HepG2 (cell line): ENCODE measurements around the gene EDAR. TPM values are rescaled to one million over a fixed set of nuclear protein-coding genes. Genes with fewer than 3 reads are reported as not detected.
A peak's percentile ranks its signal among the peaks of the same experiment; 100 is the strongest.

Experiments
- ATAC-seq: fragments of 200-7000 bp; cut with Tn5 transposase; 3 replicates; pipeline ENCODE4 v1.9.1; 2020; ENCODE audit warnings: mild to moderate bottlenecking, moderate library complexity
- BruUV-seq: library from RNA; stranded (reverse); fragments of 400-500 nt; replicated peaks from 2 replicates; lab custom pipeline; 2021; lab: Mats Ljungman, UMichigan
- CTCF ChIA-PET: fragments of 300-600 bp; formaldehyde crosslinking; extraction: SDS; loops from one replicate; lab custom pipeline; 2021; ENCODE audit warnings: low total read pairs, inconsistent platforms, low intra/inter-chr PET ratio; lab: Yijun Ruan, JAX
- POLR2A ChIA-PET: fragments of 350-600 bp; sonication (Branson Sonifier 250); formaldehyde crosslinking; loops from one replicate; lab custom pipeline; 2020; ENCODE audit warnings: antibody characterized with exemption, inconsistent platforms; lab: Yijun Ruan, JAX
- DNase-seq: peaks from one replicate; pipeline ENCODE4 v3.0.0-alpha.2; 2015; ENCODE audit warnings: low spot score
- FAIRE-seq: peaks from 3 replicates; lab custom pipeline; 2011; peaks lifted over from hg19 to GRCh38; lab: Jason Lieb, UNC
- H2AFZ ChIP-seq: one replicate; pipeline ENCODE4 v1.6.1; 2011; ENCODE audit warnings: low read length, inconsistent platforms
- H3K27ac ChIP-seq: fragments of 300-600 bp; 3 replicates; pipeline ENCODE4 v1.8.0; 2011; ENCODE audit warnings: mixed run types, mild to moderate bottlenecking, mixed read lengths, low read length, inconsistent platforms; ENCODE audit not compliant: insufficient read depth; ENCODE audit errors: extremely low read length
- H3K27me3 ChIP-seq, 2 experiments: fragments of 200-600 bp in 1 of 2; 2 replicates in 1 of 2; 3 replicates in 1 of 2; pipeline versions ENCODE4 v1.6.0 to v1.8.0; 2011; ENCODE audit warnings: low read length in 2 of 2, mild to moderate bottlenecking in 2 of 2, moderate library complexity in 2 of 2, inconsistent platforms in 1 of 2; ENCODE audit not compliant: insufficient read depth in 2 of 2, control insufficient read depth in 1 of 2
- H3K36me3 ChIP-seq, 2 experiments: fragments of 200-600 bp in 1 of 2; replicated peaks in 1 of 2; 2 replicates in 1 of 2; 3 replicates in 1 of 2; pipeline versions ENCODE4 v1.5.1 to v1.8.0; 2011; ENCODE audit warnings: low read length in 2 of 2, inconsistent platforms in 1 of 2; ENCODE audit not compliant: insufficient read depth in 2 of 2, control insufficient read depth in 1 of 2
- H3K4me1 ChIP-seq: 2 replicates; pipeline ENCODE4 v1.5.1; 2012; ENCODE audit warnings: low read length, inconsistent platforms; ENCODE audit not compliant: insufficient read depth
- H3K4me2 ChIP-seq: 2 replicates; pipeline ENCODE4 v1.6.0; 2011; ENCODE audit warnings: low read depth, low read length, inconsistent platforms
- H3K4me3 ChIP-seq, 3 experiments: fragments of 200-600 bp in 1 of 3; sonication (generic), shearing (Covaris generic) in 1 of 3; replicated peaks in 1 of 3; 2 replicates each; pipeline ENCODE4 v1.5.1; 2011 to 2016; ENCODE audit warnings: low read length in 3 of 3, inconsistent platforms in 2 of 3, low read depth in 2 of 3, mild to moderate bottlenecking in 2 of 3, control low read depth in 1 of 3, mixed read lengths in 1 of 3; ENCODE audit not compliant: insufficient read depth in 1 of 3
- H3K79me2 ChIP-seq: one replicate; pipeline ENCODE4 v1.6.1; 2011; ENCODE audit warnings: low read length, inconsistent platforms; ENCODE audit not compliant: insufficient read depth
- H3K9ac ChIP-seq: 2 replicates; pipeline ENCODE4 v1.6.0; 2011; ENCODE audit warnings: mild to moderate bottlenecking, low read depth, low read length, inconsistent platforms; ENCODE audit not compliant: insufficient read depth
- H3K9me3 ChIP-seq: 2 replicates; pipeline ENCODE4 v1.5.1; 2012; ENCODE audit warnings: mild to moderate bottlenecking, low read length
- H4K20me1 ChIP-seq: 2 replicates; pipeline ENCODE4 v1.6.0; 2011; ENCODE audit warnings: inconsistent platforms, mild to moderate bottlenecking, low read length, moderate library complexity; ENCODE audit not compliant: insufficient read depth
- NFKB2 ChIP-seq: sonication (generic); formaldehyde crosslinking; IDR thresholded peaks from 2 replicates; pipeline ENCODE4 v1.4.0; 2020; ENCODE audit warnings: missing genetic modification reagents, borderline replicate concordance
- ZNF709 ChIP-seq: sonication (generic); formaldehyde crosslinking; IDR thresholded peaks from 2 replicates; pipeline ENCODE4 v1.5.0; 2020; ENCODE audit warnings: mild to moderate bottlenecking, missing genetic modification reagents
- WGBS: methylation state at CpG from one replicate; pipeline ENCODE4 v1.1.6; 2017; ENCODE audit warnings: low lambda C conversion rate; 5-methylcytosine and 5-hydroxymethylcytosine counted together
- in situ Hi-C: cut with HindIII; loops from 2 replicates; pipeline ENCODE4 v1.10.0; 2017; ENCODE audit warnings: low pct_unique_long_range_greater_than_20kb; ENCODE audit not compliant: extremely low pct_ligation_motif_present
- intact Hi-C: fragments of 100-400 bp; cut with micrococcal nuclease; formaldehyde crosslinking; loops from one replicate; pipeline ENCODE4 v1.10.0; 2022; ENCODE audit not compliant: unreplicated experiment
- polyA plus RNA-seq, 8 experiments: library from polyadenylated mRNA; depleted of rRNA in 3 of 8; stranded (reverse) in 7 of 8; unstranded in 1 of 8; fragments of >200 nt; fragmentation: Illumina TruSeq in 4 of 8; extraction: Trizol in 4 of 8; gene quantifications; 2 replicates each; pipeline versions ENCODE4 v1.2.1 to v1.2.3, GENCODE V29; 2011 to 2016; ENCODE audit warnings: low read depth in 4 of 8, missing spikeins in 1 of 8, mixed read lengths in 1 of 8; ENCODE audit not compliant: insufficient read depth in 1 of 8
- total RNA-seq, 5 experiments: library from RNA; depleted of rRNA; stranded (reverse); fragments of >200 nt; fragmentation: Illumina TruSeq; extraction: Trizol; gene quantifications; 2 replicates each; pipeline ENCODE4 v1.2.3, GENCODE V29; 2016; ENCODE audit warnings: low read depth in 1 of 5
- TF ChIP-seq, protein P1 (sequence below): sonication (generic); formaldehyde crosslinking; IDR thresholded peaks from 2 replicates; pipeline ENCODE4 v1.4.0; 2020; ENCODE audit warnings: mild to moderate bottlenecking, missing genetic modification reagents, borderline replicate concordance
- TF ChIP-seq, protein P2 (sequence below): fragments of 450-650 bp; IDR thresholded peaks from 2 replicates; pipeline ENCODE4 v1.6.1; 2016
- TF ChIP-seq, protein P3 (sequence below), 2 experiments: sonication (generic) in 1 of 2; formaldehyde crosslinking in 1 of 2; IDR thresholded peaks; 2 replicates each; pipeline versions ENCODE4 v1.5.1 to v1.6.1; 2011 to 2020; ENCODE audit warnings: borderline replicate concordance in 1 of 2, low read depth in 1 of 2, low read length in 1 of 2, mild to moderate bottlenecking in 1 of 2, missing genetic modification reagents in 1 of 2, moderate library complexity in 1 of 2

Gene EDAR
- total and polyA plus RNA-seq, 2 of the 13 experiments (the other 11 are each of a cell fraction or from before 2014, with no cell fraction given): not detected

DNA sequence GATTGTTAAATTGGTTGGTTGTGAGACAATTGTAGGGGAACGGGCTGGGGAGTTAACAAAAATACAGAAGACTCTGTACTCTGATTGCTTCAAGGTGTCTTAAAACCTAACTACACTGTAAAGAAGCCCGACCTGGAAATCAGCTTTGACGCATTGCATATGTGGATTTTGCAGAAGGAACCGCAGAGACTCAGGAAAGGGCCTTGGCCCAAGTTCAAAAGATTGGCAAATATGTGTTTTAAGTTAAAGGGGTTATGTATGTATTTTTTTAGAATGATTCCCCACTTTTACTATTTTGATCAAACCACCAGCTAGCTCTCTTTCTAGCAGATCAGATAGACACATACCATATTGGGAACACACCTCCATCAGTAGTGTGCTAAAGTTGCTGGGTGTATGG is 18.0 kb upstream of the EDAR start (continued):
- TF ChIP-seq, protein P1, sequence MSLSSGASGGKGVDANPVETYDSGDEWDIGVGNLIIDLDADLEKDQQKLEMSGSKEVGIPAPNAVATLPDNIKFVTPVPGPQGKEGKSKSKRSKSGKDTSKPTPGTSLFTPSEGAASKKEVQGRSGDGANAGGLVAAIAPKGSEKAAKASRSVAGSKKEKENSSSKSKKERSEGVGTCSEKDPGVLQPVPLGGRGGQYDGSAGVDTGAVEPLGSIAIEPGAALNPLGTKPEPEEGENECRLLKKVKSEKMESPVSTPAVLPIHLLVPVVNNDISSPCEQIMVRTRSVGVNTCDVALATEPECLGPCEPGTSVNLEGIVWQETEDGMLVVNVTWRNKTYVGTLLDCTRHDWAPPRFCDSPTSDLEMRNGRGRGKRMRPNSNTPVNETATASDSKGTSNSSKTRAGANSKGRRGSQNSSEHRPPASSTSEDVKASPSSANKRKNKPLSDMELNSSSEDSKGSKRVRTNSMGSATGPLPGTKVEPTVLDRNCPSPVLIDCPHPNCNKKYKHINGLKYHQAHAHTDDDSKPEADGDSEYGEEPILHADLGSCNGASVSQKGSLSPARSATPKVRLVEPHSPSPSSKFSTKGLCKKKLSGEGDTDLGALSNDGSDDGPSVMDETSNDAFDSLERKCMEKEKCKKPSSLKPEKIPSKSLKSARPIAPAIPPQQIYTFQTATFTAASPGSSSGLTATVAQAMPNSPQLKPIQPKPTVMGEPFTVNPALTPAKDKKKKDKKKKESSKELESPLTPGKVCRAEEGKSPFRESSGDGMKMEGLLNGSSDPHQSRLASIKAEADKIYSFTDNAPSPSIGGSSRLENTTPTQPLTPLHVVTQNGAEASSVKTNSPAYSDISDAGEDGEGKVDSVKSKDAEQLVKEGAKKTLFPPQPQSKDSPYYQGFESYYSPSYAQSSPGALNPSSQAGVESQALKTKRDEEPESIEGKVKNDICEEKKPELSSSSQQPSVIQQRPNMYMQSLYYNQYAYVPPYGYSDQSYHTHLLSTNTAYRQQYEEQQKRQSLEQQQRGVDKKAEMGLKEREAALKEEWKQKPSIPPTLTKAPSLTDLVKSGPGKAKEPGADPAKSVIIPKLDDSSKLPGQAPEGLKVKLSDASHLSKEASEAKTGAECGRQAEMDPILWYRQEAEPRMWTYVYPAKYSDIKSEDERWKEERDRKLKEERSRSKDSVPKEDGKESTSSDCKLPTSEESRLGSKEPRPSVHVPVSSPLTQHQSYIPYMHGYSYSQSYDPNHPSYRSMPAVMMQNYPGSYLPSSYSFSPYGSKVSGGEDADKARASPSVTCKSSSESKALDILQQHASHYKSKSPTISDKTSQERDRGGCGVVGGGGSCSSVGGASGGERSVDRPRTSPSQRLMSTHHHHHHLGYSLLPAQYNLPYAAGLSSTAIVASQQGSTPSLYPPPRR (CRISPR knock-in tag): no peak
- TF ChIP-seq NFKB2 (CRISPR knock-in tag): no peak
- TF ChIP-seq, all 625 proteins: peak for 0

DNA sequence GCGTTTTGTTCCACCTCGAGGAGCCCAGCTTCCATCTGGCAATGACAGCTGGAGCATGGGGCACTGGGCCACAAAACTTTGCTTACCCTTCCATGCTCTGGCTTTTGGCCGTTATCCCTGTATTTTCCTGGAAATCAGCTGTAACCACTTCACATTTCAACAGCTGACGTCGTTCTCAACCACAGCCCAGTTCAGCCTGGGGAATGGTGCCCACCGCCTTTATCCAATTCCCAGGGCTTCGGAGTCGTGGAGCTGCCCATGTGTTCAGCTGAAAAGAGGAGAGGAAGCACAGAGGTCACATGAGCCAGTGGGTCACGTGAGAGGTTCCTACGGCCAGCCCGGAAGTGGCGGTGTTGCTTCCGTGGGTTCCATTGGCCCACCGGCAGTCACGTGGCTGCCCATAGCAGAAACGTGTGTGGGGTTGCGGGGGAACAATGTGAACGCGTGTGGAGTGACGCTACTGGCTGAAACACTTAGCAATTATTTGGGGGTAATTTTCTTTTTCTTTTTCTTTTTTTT is 16.7 kb upstream of the EDAR start:
- FAIRE-seq (no peak), DNase-seq (no peak), ATAC-seq (no peak)
- Histone ChIP-seq H3K9ac (no peak overlapping the region), H3K27me3 (no peaks in the 10 kb centered on the region), H2AFZ (no peak overlapping the region), H3K79me2 (no peaks in the 10 kb centered on the region), H3K4me3 (no peak overlapping the region), H3K9me3 (no peaks in the 10 kb centered on the region), H3K4me1 (no peaks in the 10 kb centered on the region; the same call in 1 of the 2 replicates), H4K20me1 (no peaks in the 10 kb centered on the region; the same call in 1 of the 2 replicates), H3K27ac (no peak overlapping the region), H3K4me2 (no peak overlapping the region), H3K36me3 (no peaks in the 10 kb centered on the region)
- CTCF ChIA-PET: no interaction called here
- TF ChIP-seq, protein P2, sequence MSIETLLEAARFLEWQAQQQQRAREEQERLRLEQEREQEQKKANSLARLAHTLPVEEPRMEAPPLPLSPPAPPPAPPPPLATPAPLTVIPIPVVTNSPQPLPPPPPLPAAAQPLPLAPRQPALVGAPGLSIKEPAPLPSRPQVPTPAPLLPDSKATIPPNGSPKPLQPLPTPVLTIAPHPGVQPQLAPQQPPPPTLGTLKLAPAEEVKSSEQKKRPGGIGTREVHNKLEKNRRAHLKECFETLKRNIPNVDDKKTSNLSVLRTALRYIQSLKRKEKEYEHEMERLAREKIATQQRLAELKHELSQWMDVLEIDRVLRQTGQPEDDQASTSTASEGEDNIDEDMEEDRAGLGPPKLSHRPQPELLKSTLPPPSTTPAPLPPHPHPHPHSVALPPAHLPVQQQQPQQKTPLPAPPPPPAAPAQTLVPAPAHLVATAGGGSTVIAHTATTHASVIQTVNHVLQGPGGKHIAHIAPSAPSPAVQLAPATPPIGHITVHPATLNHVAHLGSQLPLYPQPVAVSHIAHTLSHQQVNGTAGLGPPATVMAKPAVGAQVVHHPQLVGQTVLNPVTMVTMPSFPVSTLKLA: peak; percentile 76
- no peak for TF ChIP-seq ZNF709 (CRISPR knock-in tag)
- TF ChIP-seq, protein P3, sequence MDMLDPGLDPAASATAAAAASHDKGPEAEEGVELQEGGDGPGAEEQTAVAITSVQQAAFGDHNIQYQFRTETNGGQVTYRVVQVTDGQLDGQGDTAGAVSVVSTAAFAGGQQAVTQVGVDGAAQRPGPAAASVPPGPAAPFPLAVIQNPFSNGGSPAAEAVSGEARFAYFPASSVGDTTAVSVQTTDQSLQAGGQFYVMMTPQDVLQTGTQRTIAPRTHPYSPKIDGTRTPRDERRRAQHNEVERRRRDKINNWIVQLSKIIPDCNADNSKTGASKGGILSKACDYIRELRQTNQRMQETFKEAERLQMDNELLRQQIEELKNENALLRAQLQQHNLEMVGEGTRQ (IDR thresholded peaks at IDR 0.05; ENCODE audit: low read depth, low read length): peak; percentile 54; the same call in 1 of the 2 replicates
- TF ChIP-seq, protein P3 (CRISPR knock-in tag; IDR thresholded peaks at IDR 0.05; ENCODE audit: borderline replicate concordance): no peak
- in situ Hi-C loops (no loop called here), intact Hi-C loops (no loop called here)
- WGBS: 69% methylated on average over 20 of the region's 20 CpGs
- BruUV-seq: no TSS peak
- POLR2A ChIA-PET: no interaction called here
